SH-SY5Y (cell line): ENCODE data around the gene CHD6.

ENCODE experiments used
- GATA2 ChIP-seq: IDR thresholded peaks from 2 replicates; pipeline ENCODE4 v1.6.1; 2011; ENCODE audit warnings: mild to moderate bottlenecking, low read depth, low read length
- GATA3 ChIP-seq: IDR thresholded peaks from 2 replicates; pipeline ENCODE4 v1.6.1; 2011; ENCODE audit warnings: low read depth, mild to moderate bottlenecking, low read length, moderate library complexity

CHD6 gene

DNA sequence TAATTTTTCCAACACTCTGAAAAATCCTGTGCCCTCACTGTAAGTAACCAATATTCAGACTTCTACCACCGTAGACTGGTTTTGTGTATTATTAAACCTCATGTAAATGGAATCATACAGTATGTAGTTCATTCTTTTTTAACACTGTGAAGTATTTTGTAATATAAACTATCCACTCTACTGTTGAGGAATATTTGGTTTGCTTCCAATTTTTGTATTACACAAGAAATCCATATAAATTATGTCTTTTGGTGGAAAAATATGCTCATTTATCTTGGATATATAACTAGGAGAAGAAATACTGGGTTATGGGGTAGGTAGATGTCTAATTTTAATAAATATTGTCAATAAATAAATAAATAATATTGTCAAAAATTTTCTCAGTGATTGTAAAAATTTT lies 116.8 kb downstream of the CHD6 start:
- TF ChIP-seq GATA2: no peak

DNA sequence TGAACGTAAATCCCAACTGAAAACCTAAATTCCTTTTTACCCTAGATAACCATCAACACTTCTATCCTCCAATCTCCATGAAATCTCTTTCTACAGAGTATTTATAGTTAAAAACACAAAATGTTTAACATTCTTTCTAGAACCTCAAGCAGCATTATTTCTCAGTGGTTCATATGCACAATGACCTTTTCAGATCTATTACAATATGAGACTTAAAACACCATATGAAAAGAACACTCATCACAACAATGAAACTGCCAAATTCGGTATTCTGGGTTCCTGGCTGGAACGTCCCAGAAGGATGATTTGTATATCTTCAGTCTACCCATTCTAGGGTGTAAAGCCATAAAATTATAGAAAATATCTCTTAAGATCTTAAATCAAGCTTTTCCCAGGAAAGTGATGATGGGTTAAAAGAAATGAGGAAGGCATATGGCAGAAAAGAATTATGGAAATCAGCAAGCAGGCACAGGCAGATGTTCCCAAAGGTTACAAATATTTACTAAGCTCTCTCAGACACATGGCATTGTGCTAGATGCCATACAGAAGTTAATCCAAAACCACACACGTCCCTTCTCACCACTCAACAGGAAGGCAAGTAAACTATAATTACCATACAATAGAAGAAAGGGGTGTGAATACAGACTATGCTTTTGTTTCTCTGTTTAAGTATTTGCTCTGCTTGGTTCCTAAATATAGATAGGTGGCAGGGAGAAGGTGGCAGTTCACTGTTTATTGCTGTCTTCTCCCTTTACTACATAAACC lies 118.0 kb downstream of the CHD6 start:
- TF ChIP-seq GATA3 (no peak), GATA2 (no peak)

DNA sequence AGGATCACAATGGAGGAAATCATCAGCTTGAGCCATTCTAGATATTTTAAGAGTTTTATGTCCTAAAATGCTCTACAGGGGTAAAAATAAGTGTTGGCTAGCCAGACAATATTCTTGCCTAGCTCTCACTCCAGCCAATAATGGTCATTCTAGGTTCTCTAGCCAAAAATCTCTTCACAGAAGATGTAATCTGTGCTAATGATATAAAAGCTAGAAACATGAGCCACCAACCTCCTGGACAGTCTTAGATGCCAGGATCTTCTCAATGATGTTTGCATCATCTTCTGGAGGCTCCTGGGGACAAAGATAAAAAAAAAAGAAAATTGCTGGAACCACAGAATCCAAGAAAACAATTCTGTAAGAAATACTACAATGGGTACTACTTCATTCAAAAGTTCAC lies 119.1 kb downstream of the CHD6 start:
- TF ChIP-seq GATA3 (no peak), GATA2 (no peak)

DNA sequence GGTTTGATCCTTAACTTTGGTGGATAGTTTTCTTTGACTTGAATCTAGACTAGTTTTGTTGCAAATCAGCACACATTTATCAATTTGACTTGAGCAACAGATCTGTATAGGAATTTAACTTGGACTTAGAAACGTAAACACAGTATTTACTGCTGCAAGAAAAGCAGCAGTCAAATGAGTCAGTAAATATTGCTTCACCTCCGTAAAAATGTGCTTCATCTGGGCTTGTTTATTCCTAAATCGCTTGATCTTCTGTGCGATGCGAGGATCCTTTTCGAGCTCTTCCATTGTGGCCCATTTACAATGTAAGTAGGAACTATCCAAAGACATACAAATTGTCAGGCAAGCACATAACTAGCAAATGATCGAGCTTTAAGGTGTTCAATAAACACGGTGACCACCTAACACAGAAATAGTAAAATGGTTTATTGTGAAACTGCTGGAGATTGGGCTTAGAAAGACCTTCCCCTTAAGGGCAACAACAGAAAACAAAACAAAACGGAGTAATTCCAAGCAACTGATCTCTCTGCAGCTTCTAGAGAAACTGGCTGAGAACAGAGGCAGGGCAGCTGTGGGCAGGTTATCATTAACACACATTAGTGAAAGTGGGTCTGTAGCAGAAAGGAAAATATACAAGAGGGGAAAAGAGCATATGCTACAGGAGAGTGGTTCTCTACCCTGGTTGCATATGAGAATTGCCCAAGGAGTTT lies 120.8 kb downstream of the CHD6 start:
- no peak for TF ChIP-seq GATA2
- no peak for TF ChIP-seq GATA3

DNA sequence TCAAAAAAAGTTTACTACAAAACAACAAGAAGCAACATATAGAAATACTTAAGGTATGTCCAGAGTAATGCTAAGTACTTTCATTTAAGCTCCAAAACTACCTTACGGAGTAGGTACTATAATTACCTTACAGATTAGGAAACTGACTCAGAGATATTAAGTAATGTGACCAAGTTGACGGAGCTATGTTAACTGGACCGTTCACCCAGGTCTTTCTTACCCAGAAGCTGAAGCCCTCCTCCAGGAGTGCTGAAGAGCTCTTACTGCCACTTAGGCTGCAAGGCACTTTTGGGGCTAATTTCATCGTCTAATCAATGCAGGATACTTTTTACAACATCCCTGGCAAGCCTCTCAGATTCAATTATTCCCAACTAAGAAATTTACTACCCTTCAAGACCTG lies 123.7 kb downstream of the CHD6 start:
- TF ChIP-seq GATA3 (no peak), GATA2 (no peak)

DNA sequence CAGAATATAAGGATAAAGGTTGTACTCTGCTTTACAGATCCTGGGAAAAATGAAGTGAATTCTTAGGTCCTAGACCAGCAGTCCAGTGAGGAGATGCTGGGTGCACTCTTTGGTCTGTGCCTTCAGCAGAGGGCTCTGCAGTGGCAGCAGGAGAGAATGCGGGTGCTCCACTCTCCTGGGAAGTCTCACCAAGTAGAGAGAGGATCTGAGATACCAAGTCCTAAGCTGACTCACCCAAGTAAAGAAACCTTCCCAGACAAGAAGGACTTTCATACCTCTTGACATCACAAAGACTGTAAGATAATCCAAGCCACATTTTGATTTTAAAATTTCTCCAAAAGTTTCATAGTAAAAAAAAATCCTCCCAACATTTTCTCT lies 134.6 kb downstream of the CHD6 start:
- TF ChIP-seq GATA3 (no peak), GATA2 (no peak)

DNA sequence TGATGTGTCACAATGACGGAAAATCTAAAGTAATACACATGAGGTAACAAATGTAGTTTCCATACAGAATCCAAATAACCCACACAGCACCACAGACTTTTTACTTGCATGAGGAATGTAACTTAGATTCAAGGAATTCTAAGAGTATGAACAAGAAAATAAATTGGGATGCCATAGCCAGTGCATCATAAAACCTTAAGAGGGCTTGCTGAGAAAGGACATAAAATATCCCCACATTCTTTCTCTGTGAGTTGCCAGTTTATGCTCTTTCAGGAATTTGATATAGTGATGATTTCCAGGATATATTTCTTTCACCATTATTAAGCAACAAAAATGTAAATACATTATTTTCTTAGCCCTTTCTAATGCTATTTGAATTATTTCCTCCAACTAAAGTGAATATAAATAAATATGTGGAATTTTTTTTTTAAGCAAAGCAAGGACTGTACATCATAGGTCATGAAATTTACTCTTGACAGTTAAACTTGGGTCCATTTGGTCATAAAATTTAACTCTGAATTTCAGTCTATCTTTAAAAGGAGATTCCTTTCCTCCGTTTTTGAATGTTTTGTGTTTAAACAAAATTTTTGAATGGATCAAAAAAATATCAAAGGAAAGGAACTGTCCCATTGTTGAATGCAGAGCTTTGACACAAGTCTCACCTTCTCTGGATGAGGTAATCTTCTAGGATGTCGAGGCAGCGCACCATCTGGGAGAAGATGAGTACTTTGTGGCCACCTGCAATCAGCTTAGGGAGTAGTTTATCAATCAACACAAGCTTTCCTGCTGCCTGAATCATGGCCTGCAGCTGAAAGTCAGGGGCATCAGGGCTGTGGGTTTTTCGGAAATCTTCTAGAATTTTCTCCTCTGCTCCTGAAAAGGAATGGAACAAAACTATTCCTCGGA lies 135.3 kb downstream of the CHD6 start:
- TF ChIP-seq GATA2 (no peak), GATA3 (no peak)

DNA sequence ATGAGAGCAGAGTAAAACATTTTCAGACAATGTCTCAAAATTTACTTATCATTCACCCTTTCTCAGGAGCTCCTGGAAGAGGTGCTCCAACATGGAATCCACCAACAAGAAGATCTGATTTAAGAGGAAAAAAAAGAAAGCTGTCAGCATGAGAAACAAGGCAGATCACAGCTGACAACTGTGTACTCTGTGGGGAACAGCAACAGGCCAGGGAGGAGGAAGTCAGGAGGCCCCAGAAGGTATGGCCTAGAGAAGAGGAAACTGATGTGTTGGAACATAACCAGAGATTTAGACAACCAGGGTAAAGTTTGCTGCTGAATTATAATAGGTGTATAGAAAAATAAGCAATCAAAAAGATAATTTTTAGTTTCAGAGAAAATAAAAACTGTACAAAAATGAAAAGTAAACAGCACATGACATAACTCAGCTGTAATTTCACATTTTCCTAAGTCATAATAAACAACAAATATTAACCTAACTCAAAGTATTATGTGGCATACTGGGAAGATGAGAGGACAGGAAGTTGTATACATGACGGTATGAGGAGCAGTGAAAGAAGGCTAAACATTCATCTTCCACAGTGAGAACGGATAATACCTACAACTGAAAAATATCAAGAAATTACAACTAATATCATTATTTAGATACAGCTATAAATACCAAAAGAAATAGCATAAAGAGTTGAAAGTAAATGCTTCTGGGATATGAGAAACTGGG lies 138.0 kb downstream of the CHD6 start:
- TF ChIP-seq GATA3: no peak
- no peak for TF ChIP-seq GATA2

DNA sequence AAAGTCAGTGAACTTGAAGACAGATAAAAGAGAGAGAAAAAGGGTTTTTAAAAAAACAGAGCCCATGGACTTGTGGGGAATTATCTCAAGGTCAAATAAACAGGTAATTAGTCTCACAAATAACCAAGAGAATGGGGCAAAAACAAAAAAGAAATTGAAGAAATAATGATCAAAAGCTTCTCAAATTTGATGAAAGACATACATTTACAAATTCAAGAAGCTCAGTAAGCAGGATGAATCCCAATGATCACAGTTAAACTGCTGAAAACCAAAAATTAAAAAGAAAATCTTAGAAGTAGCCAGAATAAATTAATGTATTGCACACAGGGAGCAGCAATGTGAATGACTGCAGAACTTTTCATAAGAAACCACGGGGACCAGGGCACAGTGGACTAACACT lies 139.1 kb downstream of the CHD6 start:
- TF ChIP-seq GATA2 (no peak), GATA3 (no peak)

DNA sequence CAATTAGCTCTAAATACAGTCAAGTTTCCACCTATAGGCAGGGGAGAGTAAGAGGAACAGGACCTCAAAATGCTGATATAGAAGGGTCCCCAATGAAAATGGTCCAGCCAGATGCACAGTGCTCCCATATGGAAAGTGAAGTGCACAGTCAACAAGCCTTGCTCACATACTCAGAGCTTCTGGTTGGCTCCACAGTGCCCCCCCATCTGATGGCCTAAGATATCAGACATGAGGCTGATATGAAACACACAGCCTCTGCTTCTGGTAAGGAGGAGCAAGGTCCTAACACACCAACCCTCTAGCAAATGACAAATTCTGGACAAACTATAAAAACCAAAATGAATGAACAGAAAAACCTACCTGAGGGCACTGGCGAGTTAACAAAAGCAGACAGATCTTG lies 140.2 kb downstream of the CHD6 start:
- TF ChIP-seq GATA2 (no peak), GATA3 (no peak)

DNA sequence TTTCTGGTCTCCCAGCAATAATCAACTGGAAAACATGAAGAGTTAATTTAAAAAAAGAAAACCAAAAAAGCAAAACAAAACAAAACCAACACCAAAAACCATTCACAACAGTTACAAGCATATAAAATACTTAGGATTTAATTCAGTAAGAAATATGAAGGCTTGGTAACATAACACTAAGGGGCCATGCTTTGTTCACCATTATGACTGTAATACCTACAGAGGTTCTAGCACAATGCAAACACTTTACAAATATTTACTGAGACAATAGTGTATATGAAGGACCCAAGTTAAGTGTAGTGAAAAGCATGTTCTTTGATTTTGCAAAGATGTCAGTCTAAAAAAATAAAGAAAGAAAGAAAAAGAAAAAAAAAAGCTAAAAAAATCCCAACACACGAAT lies 141.7 kb downstream of the CHD6 start:
- TF ChIP-seq GATA3 (no peak), GATA2 (no peak)

DNA sequence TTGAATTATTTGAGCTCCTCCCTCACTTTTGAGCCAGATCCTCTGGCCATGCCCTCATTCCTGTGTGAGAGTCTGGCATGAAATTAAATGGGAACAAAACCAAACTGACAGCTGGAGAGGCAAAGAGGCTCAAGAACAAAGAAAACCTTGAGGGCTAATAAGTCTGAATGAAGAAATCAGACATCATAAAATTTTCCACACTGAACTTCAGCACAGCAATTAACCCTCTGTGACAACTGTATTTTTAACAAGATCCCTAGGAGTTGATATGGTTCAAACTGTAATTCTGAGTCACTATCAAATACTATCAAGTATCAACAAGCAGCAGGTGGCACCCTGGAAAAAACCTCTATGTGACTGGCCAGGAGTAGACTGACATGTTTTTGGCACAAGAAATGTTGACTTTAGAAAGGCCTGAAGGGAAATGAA lies 142.2 kb downstream of the CHD6 start:
- TF ChIP-seq GATA2: no peak
- no peak for TF ChIP-seq GATA3

DNA sequence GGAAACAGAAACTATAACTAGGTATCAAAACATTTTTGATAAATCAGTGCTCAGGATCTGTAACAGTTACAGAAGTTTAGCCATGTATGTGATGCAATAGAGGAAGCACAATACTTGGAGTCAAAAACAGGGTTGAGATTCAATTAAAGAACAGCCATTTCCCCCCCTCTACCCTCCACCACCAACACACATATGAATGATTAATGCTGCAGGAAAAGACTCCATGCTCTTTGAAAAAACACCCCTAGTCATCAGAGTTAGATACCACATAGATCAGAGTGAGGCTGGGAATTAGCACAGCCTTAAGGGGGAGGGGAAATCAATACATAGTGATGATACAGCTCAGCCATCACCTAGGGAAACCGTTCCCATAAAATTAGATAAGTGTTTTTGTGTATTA lies 142.7 kb downstream of the CHD6 start:
- TF ChIP-seq GATA3 (no peak), GATA2 (no peak)
